T-helper 22 cell (primary cell): ENCODE data around the gene MESP2.

ENCODE experiments used
- DNase-seq: peaks from one replicate; pipeline ENCODE4 v3.0.0-alpha.2; 2020; ENCODE audit warnings: low read depth

The MESP2 gene

GRCh38 chr15:89776274-89777072 is at the start of gene MESP2:
Gene MESP2, plus strand, starts transcription at chr15:89776332. Its CDS starts 26 bp downstream, at chr15:89776358.
- no peak for DNase-seq

GRCh38 chr15:89728254-89728653 is 47.9 kb upstream of the MESP2 start:
- no peak for DNase-seq

GRCh38 chr15:89731275-89731674 is 44.9 kb upstream of the MESP2 start:
- no peak for DNase-seq

GRCh38 chr15:89732451-89733172 is 43.5 kb upstream of the MESP2 start:
- DNase-seq = no peak

- no peak for DNase-seq
Measured at GRCh38 chr15:89735773-89736172, 40.4 kb upstream of the MESP2 start.

GRCh38 chr15:89740137-89740536 is 36.0 kb upstream of the MESP2 start:
- no peak for DNase-seq

- DNase-seq = no peak
Measured at GRCh38 chr15:89743011-89743410, 33.1 kb upstream of the MESP2 start.

GRCh38 chr15:89743594-89743993 is 32.5 kb upstream of the MESP2 start:
- no peak for DNase-seq

- no peak for DNase-seq
Measured at GRCh38 chr15:89745131-89745530, 31.0 kb upstream of the MESP2 start.

GRCh38 chr15:89745768-89746167 is 30.4 kb upstream of the MESP2 start:
- no peak for DNase-seq

- no peak for DNase-seq
Measured at GRCh38 chr15:89746386-89746780, 29.7 kb upstream of the MESP2 start.

- no peak for DNase-seq
Measured at GRCh38 chr15:89747708-89748682, 28.1 kb upstream of the MESP2 start.

- DNase-seq = no peak
Measured at GRCh38 chr15:89749054-89749453, 27.1 kb upstream of the MESP2 start.

GRCh38 chr15:89749526-89749925 is 26.6 kb upstream of the MESP2 start:
- no peak for DNase-seq

- DNase-seq = no peak
Measured at GRCh38 chr15:89749951-89750559, 26.1 kb upstream of the MESP2 start.

GRCh38 chr15:89750560-89751542 is 25.3 kb upstream of the MESP2 start, which contains the start of gene MESP1:
Gene MESP1, minus strand, starts transcription at chr15:89751249. Its CDS starts 18 bp downstream, at chr15:89751231.
- peak; percentile 71 for DNase-seq

GRCh38 chr15:89751748-89752147 is 24.4 kb upstream of the MESP2 start:
- no peak for DNase-seq

GRCh38 chr15:89753855-89754254 is 22.3 kb upstream of the MESP2 start:
- no peak for DNase-seq

GRCh38 chr15:89754361-89755154 is 21.6 kb upstream of the MESP2 start:
- no peak for DNase-seq

GRCh38 chr15:89755701-89756100 is 20.4 kb upstream of the MESP2 start:
- DNase-seq = no peak
